ENCODE results near the gene SSTR4. TPM values are rescaled to one million over a fixed set of nuclear protein-coding genes. Genes with fewer than 3 reads are reported as not detected.

SSTR4 gene
- total and polyA plus RNA-seq, 9 donors, result 0.12 to 0.17 TPM; not detected in 7

GRCh38 chr20:23077277-23077676 lies 42.2 kb downstream of the SSTR4 start:
- Histone ChIP-seq H3K36me3 (ENCODE audit: control insufficient read depth, insufficient read depth, low read length) (no peaks in the 10 kb centered on the region), H3K27me3 (ENCODE audit: control insufficient read depth, insufficient read depth, low read length) (no peaks in the 10 kb centered on the region), H3K9me3 (replicated peaks; ENCODE audit: control insufficient read depth, low read depth, low read length) (no peaks in the 10 kb centered on the region), H3K4me3 (ENCODE audit: low read length) (no peak overlapping the region), H3K4me1 (ENCODE audit: control insufficient read depth, insufficient read depth, low read length) (peaks cover 5% of the 10 kb centered on the region), H3K27ac (ENCODE audit: low read length) (no peak overlapping the region)
- 70% methylated on average over 3 of the region's 4 CpGs for WGBS (ENCODE audit: insufficient coverage)
- no peak for DNase-seq

GRCh38 chr20:23078351-23079015 lies 43.4 kb downstream of the SSTR4 start:
- Histone ChIP-seq H3K27ac (ENCODE audit: low read length) (no peak overlapping the region), H3K4me1 (ENCODE audit: control insufficient read depth, insufficient read depth, low read length) (peaks cover 5% of the 10 kb centered on the region), H3K4me3 (ENCODE audit: low read length) (no peak overlapping the region), H3K27me3 (ENCODE audit: control insufficient read depth, insufficient read depth, low read length) (no peaks in the 10 kb centered on the region), H3K9me3 (replicated peaks; ENCODE audit: control insufficient read depth, low read depth, low read length) (no peaks in the 10 kb centered on the region), H3K36me3 (ENCODE audit: control insufficient read depth, insufficient read depth, low read length) (no peaks in the 10 kb centered on the region)
- WGBS (ENCODE audit: insufficient coverage), result 63% methylated on average over 2 of the region's 5 CpGs
- no peak for DNase-seq

GRCh38 chr20:23079016-23079351 lies 43.9 kb downstream of the SSTR4 start:
- 63% methylated on average over 2 of the region's 6 CpGs for WGBS (ENCODE audit: insufficient coverage)
- Histone ChIP-seq H3K4me1 (ENCODE audit: control insufficient read depth, insufficient read depth, low read length) (peaks cover 5% of the 10 kb centered on the region), H3K9me3 (replicated peaks; ENCODE audit: control insufficient read depth, low read depth, low read length) (no peaks in the 10 kb centered on the region)

GRCh38 chr20:23079926-23080325 lies 44.8 kb downstream of the SSTR4 start:
- Histone ChIP-seq H3K36me3 (ENCODE audit: control insufficient read depth, insufficient read depth, low read length) (no peaks in the 10 kb centered on the region), H3K27me3 (ENCODE audit: control insufficient read depth, insufficient read depth, low read length) (no peaks in the 10 kb centered on the region), H3K27ac (ENCODE audit: low read length) (peak overlapping the region; percentile 37), H3K9me3 (replicated peaks; ENCODE audit: control insufficient read depth, low read depth, low read length) (no peaks in the 10 kb centered on the region), H3K4me1 (ENCODE audit: control insufficient read depth, insufficient read depth, low read length) (peaks cover 5% of the 10 kb centered on the region), H3K4me3 (ENCODE audit: low read length) (no peak overlapping the region)
- DNase-seq, result no peak
- WGBS (ENCODE audit: insufficient coverage), result no CpG with 5 or more reads among the region's 2 CpGs

More at GRCh38 chr20:23079016-23079351, 43.9 kb downstream of the SSTR4 start:
- DNase-seq, result no peak
- H3K27me3 ChIP-seq (ENCODE audit: control insufficient read depth, insufficient read depth, low read length), result no peaks in the 10 kb centered on the region
- no peak overlapping the region for H3K4me3 ChIP-seq (ENCODE audit: low read length)
- H3K36me3 ChIP-seq (ENCODE audit: control insufficient read depth, insufficient read depth, low read length), result no peaks in the 10 kb centered on the region
- no peak overlapping the region for H3K27ac ChIP-seq (ENCODE audit: low read length)

- no peaks in the 10 kb centered on the region for H3K9me3 ChIP-seq (replicated peaks; ENCODE audit: control insufficient read depth, low read depth, low read length)
- WGBS (ENCODE audit: insufficient coverage), result 90% methylated on average over 10 of the region's 10 CpGs
- H3K36me3 ChIP-seq (ENCODE audit: control insufficient read depth, insufficient read depth, low read length), result no peaks in the 10 kb centered on the region
- no peak overlapping the region for H3K4me3 ChIP-seq (ENCODE audit: low read length)
- no peak for DNase-seq
- peak overlapping the region; percentile 37 for H3K27ac ChIP-seq (ENCODE audit: low read length)
- H3K4me1 ChIP-seq (ENCODE audit: control insufficient read depth, insufficient read depth, low read length), result peaks cover 9% of the 10 kb centered on the region
- H3K27me3 ChIP-seq (ENCODE audit: control insufficient read depth, insufficient read depth, low read length), result no peaks in the 10 kb centered on the region
These were observed 45.4 kb downstream of the SSTR4 start for GRCh38 chr20:23080521-23080920.

- Histone ChIP-seq H3K27ac (ENCODE audit: low read length) (peak overlapping the region; percentile 74), H3K4me3 (ENCODE audit: low read length) (no peak overlapping the region), H3K9me3 (replicated peaks; ENCODE audit: control insufficient read depth, low read depth, low read length) (no peaks in the 10 kb centered on the region), H3K27me3 (ENCODE audit: control insufficient read depth, insufficient read depth, low read length) (no peaks in the 10 kb centered on the region), H3K4me1 (ENCODE audit: control insufficient read depth, insufficient read depth, low read length) (peaks cover 15% of the 10 kb centered on the region), H3K36me3 (ENCODE audit: control insufficient read depth, insufficient read depth, low read length) (no peaks in the 10 kb centered on the region)
- DNase-seq, result no peak
- 76% methylated on average over 5 of the region's 9 CpGs for WGBS (ENCODE audit: insufficient coverage)
These were observed 46.2 kb downstream of the SSTR4 start for GRCh38 chr20:23081263-23081819.

GRCh38 chr20:23082846-23083552 lies 47.9 kb downstream of the SSTR4 start:
- 53% methylated on average over 4 of the region's 9 CpGs for WGBS (ENCODE audit: insufficient coverage)
- Histone ChIP-seq H3K4me3 (ENCODE audit: low read length) (peak overlapping the region; percentile 46), H3K36me3 (ENCODE audit: control insufficient read depth, insufficient read depth, low read length) (no peaks in the 10 kb centered on the region), H3K27me3 (ENCODE audit: control insufficient read depth, insufficient read depth, low read length) (no peaks in the 10 kb centered on the region), H3K9me3 (replicated peaks; ENCODE audit: control insufficient read depth, low read depth, low read length) (no peaks in the 10 kb centered on the region), H3K27ac (ENCODE audit: low read length) (peak overlapping the region; percentile 89), H3K4me1 (ENCODE audit: control insufficient read depth, insufficient read depth, low read length) (peaks cover 29% of the 10 kb centered on the region)
- no peak for DNase-seq

DNA sequence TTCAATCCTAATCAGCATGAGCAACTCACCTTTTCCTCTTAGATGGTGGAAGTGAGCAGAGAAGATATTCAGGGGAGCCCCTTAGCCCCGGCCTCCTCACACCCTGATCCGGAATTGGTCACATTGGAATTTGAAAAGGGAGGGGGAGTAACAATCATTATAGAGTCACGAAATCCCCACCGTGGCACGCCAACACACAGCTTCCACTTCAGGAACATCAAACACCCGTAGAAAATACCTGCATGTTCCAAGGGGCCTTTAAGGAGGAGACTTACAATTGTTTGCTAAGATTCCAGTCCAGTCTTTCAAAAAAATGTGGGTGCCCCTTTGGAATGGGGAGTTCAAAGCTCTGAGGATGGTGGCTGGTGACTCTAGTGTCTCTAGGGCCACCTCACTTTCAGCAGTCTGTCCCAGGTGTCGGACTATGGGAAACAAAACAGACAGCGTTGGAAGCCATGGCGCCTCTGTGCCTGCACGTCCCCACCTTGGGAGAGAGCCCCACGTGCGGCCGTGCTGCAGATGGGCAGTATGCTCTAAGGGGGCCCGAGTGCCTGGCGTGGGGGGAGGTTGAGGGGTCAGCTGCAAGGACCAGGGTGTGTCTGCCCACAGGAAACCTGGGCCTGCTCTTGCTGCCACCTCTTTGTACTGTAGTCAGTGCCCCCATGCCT lies 48.6 kb downstream of the SSTR4 start:
- 77% methylated on average over 9 of the region's 15 CpGs for WGBS (ENCODE audit: insufficient coverage)
- DNase-seq, result no peak
- Histone ChIP-seq H3K36me3 (ENCODE audit: control insufficient read depth, insufficient read depth, low read length) (no peaks in the 10 kb centered on the region), H3K4me3 (ENCODE audit: low read length) (peak overlapping the region; percentile 46), H3K27me3 (ENCODE audit: control insufficient read depth, insufficient read depth, low read length) (no peaks in the 10 kb centered on the region), H3K9me3 (replicated peaks; ENCODE audit: control insufficient read depth, low read depth, low read length) (no peaks in the 10 kb centered on the region), H3K4me1 (ENCODE audit: control insufficient read depth, insufficient read depth, low read length) (peaks cover 29% of the 10 kb centered on the region), H3K27ac (ENCODE audit: low read length) (peak overlapping the region; percentile 89)

GRCh38 chr20:23084282-23084844 lies 49.3 kb downstream of the SSTR4 start:
- no peaks in the 10 kb centered on the region for H3K36me3 ChIP-seq (ENCODE audit: control insufficient read depth, insufficient read depth, low read length)
- no peaks in the 10 kb centered on the region for H3K9me3 ChIP-seq (replicated peaks; ENCODE audit: control insufficient read depth, low read depth, low read length)
- no peak for DNase-seq
- 87% methylated on average over 16 of the region's 17 CpGs for WGBS (ENCODE audit: insufficient coverage)
- peak overlapping the region; percentile 89 for H3K27ac ChIP-seq (ENCODE audit: low read length)
- peak overlapping the region; percentile 46 for H3K4me3 ChIP-seq (ENCODE audit: low read length)
- peaks cover 29% of the 10 kb centered on the region for H3K4me1 ChIP-seq (ENCODE audit: control insufficient read depth, insufficient read depth, low read length)
- no peaks in the 10 kb centered on the region for H3K27me3 ChIP-seq (ENCODE audit: control insufficient read depth, insufficient read depth, low read length)

Measured in muscle of leg (tissue), 11 donors.